Subcutaneous adipose tissue (tissue), 4 donors: ENCODE data around the gene MAP3K4. TPM values are rescaled to one million over a fixed set of nuclear protein-coding genes. Genes with fewer than 3 reads are reported as not detected.

Experiments
- CTCF ChIP-seq: fragments of 450-650 bp; IDR thresholded peaks from one replicate; pipeline ENCODE4 v1.5.1; 2016; ENCODE audit warnings: low read depth, mild to moderate bottlenecking, control low read depth, antibody characterized with exemption, moderate library complexity
- total RNA-seq, 4 donors: library from RNA; depleted of rRNA; stranded (reverse); fragments of >200 nt; gene quantifications; one replicate each; pipeline ENCODE4 v1.1.0, GENCODE V29; 2016

The MAP3K4 gene
- total RNA-seq, 4 donors from 2014 or later = 26.2 to 36.7 (median 36.1) TPM

GRCh38 chr6:161116554-161116953 lies 125.0 kb downstream of the MAP3K4 start:
- TF ChIP-seq CTCF = no peak

- no peak for TF ChIP-seq CTCF
Observed at GRCh38 chr6:161117308-161117707, 125.7 kb downstream of the MAP3K4 start.

GRCh38 chr6:161117942-161118341 lies 126.4 kb downstream of the MAP3K4 start:
- no peak for TF ChIP-seq CTCF

- no peak for TF ChIP-seq CTCF
Observed at GRCh38 chr6:161125591-161125990, 134.0 kb downstream of the MAP3K4 start.

- no peak for TF ChIP-seq CTCF
Observed at GRCh38 chr6:161127071-161127740, 135.6 kb downstream of the MAP3K4 start.

- TF ChIP-seq CTCF = no peak
Observed at GRCh38 chr6:161128230-161128629, 136.7 kb downstream of the MAP3K4 start.

- no peak for TF ChIP-seq CTCF
Observed at GRCh38 chr6:161128680-161129196, 137.2 kb downstream of the MAP3K4 start.
